HG02588 (cell line): ENCODE results near the gene ABCA7.
"Not testable (repeated sequence)": the region's sequence is repeated elsewhere in the genome, so short reads cannot be mapped to it uniquely, and the experiment has no call there.

Experiments
- ATAC-seq: cut with Tn5 transposase; IDR thresholded peaks from one replicate; pipeline ENCODE4 v1.9.1; 2021; ENCODE audit warnings: mild to moderate bottlenecking, moderate library complexity; ENCODE audit not compliant: unreplicated experiment

The ABCA7 gene

DNA sequence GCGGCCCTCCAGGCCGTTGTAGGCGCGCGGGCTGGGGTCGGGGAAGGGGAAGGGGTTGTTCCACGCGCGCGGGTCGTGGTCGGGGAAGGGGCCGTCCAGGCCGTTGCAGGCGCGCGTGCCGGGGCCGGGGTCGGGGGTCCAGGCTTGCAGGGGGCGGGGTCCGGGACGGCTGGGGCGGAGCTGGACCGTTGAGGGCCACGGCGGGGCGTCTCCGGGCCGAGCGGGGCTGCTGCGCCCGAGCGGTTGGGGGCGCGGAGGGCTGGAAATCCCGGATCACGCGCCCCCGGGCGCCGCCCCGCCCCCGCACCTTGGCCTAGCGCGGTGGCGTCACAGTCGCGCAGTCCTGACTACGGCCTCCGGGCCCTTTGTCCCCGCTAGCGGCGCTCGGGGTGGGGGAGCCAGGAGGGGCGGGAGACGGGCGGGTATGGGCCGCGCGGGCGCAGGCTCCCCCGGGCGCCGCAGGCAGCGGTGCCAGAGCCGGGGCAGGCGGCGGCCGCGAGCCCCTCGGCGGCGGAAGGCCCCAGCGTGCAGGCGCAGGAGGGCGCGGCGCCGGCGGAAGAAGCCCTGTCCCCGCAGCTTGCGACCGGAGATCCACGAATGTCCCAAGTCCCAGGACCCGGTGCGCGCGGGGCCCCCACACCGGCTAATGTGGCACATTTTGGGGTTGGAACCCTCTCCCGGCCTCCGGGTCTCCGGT, 64.6 kb downstream of the ABCA7 start:
- peak; percentile 29 for ATAC-seq

DNA sequence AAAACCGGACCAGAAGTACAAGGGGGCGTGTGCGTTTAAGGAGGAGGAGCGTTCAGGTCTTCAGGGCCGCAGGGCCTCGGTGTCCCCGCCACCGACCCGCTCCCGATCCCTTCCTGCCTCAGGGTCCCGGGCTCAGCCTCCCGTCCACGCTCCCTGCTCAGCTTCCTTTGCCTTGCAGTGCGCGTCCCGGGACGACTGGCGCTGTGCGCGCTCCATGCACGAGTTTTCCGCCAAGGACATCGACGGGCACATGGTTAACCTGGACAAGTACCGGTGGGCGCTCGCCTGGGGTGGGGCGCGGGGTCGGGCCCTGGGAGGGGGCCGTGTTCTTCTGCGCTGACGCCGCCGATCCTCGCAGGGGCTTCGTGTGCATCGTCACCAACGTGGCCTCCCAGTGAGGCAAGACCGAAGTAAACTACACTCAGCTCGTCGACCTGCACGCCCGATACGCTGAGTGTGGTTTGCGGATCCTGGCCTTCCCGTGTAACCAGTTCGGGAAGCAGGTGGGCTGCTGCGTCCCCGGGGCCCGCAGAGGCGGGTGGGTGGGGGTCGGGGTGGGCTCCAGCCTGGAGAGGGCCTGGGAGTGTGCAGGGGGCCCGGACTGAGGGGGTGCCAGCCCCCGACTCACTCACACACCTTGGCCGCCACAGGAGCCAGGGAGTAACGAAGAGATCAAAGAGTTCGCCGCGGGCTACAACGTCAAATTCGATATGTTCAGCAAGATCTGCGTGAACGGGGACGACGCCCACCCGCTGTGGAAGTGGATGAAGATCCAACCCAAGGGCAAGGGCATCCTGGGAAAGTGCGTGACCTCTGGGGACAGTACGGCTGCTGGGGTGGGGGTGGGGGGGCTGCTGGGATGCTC, 65.3 kb downstream of the ABCA7 start:
- ATAC-seq, result no peak

DNA sequence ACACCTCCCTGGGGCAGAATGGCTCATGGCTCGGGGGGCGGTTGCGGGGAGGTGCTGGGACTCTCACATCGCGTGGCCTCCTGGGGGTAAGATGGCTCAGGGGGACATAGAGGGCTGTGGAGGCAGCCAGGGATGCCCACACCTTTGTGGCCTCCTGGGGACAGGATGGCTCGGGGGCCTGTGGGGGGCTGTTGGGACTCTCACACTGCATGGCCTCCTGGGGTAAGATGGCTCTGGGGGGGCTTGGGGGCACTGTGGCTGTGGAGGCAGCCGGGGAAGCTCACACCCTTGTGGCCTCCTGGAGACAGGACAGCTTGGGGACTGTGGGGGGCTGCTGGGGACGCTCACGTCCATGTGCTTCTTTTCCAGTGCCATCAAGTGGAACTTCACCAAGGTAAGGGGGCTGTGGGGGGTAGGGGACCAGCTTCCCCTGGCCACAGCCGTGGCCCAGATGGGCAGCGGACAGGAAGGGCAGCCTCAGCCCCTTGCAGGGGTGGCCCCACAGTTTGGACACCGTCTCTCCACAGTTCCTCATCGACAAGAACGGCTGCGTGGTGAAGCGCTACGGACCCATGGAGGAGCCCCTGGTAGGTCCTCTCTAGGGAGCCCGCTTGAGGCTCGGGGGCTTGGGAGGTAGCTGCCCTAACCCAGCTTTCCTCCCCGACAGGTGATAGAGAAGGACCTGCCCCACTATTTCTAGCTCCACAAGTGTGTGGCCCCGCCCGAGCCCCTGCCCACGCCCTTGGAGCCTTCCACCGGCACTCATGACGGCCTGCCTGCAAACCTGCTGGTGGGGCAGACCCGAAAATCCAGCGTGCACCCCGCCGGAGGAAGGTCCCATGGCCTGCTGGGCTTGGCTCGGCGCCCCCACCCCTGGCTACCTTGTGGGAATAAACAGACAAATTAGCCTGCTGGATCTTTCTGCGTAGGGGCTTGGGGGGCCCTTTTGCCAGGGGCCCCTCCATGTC, 66.2 kb downstream of the ABCA7 start:
- no peak for ATAC-seq

DNA sequence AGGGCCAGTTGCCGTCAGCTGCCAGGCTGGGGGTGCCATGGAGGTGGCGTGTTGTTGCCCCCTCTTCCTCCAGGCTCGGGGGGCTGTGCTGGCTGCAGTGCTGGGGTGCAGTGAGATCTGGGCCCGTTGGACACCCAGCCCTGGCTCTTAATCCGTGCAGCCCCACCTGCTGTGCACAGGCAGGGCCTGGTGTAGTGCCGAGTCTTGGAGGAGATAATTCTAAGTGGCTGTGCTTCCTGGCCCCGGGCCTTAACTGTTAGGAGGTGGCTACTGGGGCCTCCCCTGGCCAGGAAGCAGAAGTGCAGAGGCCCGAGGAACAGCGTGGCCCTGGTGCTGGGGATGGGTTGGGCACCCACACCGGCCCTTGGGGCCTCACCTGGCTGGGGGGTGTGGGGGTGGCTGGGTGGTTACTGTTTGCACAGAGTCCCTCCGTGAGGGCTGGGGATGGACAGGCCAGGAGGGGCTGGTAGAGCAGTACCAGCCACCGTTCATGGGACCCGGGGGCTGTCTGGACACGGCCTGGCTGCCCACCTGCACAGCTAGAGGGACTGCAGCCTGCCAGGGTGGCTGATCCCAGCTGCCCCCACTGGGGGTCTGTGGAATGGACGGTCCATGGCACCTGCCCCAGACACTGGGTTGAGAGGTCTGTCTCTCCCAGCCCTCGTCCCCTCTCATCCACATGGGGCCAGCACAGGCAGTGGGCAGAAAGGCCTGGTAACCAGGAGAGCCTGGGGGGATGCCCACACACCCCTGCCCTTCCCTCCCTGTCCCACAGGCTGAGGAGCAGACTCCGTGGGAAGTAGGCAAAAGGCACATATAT, 67.1 kb downstream of the ABCA7 start:
- ATAC-seq, result no peak

DNA sequence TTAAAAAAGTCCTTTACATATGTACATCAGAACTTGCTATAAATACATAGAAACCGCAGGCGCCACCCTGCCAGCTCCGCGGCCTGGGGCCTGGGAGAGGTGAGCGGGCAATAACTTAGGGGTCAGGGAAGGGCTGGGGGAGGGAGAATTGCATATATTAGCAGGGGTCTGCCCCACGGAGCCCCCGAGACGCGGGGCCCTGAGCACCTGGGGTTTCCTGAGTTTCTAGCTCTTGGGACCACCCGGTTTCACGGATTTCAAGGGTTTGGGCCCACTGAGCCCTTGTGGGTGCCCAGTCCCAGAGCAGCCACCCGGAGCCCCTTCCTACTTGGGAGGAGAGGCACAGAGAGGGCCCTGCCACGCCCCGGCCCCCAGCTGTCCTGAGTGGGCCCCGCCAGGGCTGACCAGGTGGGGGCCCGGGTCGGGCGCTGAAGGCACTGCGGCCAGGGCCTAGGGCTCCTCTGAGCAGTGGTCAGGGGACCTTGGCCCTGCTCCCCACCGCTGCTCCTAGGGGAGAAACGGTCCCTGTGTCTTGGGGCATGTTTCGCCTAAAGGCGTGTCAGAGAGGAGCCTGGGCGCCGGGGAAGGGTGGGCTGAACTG, 67.9 kb downstream of the ABCA7 start:
- ATAC-seq, result no peak

DNA sequence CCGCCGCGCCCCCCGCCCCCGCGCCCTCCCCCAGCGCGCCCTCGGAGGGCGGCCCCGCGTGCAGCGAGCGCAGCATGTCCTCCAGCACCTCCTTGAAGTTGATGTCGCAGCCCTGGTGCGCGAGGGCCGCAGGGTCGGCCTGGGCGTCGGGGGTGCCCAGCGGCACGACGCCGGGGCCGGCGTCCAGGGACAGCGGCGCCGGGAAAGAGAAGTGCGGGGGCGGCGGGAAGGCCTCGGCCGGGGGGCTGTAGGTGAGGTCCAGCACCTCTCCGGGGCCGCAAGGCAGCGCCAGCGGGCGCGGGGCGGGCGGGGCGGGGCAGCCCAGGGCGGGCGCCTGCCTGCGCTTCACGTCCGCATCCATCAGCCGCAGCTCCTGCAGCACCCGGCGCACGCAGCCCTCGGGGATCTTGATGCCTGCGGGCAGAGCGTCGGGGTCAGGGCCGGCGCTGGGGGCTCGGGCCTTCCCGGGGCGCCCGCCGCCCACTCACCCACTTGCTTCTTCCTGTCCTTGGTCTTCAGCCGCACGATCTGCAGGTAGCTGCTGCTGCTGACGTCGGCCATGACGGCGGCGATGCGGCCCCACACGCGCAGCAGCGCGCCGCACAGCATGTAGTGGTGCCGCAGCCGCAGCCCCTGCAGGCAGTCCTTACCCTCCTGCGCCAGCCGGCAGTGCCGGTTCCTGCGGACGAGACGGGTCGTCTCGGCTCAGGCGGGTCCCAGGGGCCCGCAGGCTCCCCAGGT, 68.6 kb downstream of the ABCA7 start:
- ATAC-seq, result no peak

DNA sequence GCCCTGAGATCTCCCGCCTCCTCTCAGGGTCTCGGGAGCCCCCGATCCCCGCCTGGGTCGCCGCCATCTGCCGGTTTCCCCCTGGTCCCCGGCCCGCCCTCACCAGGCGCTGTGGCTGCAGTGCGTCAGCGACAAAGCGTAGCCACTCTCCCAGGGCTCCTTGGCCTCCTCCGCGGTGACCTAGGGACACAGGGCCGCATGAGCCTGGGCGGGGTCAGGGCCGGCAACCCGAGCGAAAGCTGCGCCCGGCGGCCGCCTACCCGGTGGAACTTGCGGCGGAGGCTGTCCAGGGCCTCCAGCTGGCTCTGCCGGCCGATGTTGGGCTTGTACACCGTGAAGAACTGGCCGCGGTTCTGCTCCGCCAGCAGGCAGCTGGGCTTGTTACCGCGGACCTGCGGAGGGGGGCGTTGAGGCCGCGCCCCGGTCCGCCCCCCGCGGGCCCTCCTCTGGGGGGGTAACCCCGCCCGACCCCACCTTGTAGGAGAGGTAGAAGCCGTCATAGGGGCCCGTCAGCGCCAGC, 69.2 kb downstream of the ABCA7 start:
- no peak for ATAC-seq

DNA sequence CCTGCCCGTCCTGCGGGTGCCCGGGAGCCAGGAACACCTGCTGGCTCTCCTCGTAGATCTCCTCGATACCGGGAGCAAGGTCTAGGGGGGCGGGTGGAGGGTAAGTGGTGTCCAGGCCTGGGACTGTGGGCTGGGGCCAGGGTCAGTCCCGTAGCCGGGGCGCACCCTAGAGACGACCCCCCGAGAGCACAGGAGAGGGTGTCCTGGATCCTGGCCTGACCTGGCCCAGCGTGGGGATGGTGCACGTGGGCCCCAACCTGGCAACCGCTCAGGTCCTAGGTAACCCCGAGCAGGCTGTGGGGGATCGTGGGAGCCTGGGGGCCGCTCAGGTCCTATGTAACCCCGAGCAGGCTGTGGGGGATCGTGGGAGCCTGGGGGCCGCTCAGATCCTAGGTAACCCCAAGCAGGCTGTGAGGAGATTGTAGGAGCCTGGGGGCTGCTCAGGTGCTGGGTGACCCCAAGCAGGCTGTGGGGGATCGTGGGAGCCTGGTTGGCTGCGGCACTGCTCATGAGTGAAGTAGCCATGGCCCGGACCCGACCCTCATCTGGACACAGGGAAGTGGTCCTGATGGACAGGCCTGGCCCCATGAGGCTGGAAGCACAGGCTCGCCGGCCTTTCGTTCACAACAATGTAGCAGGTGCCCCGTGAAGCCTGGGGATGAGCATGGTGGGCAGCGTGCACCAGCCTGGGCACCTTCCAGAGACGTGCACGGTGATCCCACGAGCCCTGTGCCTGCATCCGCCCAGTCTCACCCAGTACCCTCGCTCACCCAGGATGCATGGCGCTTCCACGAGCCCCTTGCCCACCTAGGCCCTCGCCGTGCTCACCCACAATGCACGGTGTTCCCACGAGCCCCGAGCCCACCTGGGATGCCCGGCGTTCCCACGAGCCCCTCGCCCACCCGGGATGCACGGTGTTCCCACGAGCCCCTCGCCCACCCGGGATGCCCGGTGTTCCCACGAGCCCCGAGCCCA, 70.1 kb downstream of the ABCA7 start:
- ATAC-seq, result no peak

DNA sequence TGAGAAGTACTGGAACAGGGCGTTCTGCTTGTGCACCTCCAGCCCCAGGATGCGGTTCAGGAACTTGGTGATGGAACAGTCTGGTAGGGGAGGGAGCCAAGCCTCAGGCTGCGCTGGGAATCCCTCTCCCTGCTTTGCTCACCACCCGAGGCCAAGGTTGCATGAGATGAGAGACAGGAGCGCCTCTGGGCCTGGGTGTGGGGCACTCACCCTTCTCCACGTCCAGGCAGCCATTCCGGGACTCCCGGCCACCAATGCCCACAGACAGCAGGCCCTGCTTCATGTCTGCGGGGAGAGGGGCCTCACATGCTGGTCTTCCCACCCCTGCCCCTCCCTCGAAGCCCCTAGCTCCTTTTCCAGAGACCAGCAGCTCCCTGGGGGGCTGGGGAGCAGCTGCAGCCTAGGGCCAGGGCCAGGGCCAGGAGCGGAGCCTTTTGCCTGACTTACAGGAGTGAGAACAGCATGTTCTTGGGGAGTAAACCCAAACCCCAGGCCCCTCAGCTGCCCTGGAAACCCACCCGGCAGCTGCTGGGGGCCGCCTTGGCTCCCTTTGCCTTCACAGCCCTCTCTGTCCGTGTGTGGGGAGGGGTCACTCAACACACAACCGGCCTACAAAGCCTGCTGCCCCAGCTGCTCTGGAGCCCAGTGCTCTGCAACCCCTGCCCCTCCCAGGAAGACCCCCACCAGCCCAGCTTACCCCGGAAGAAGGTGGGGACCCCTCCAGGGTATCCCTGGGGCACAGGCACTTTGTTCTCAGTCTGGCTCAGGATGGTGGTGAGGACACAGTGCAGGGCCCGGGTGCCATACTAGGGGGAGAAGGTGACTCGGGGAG, 71.1 kb downstream of the ABCA7 start:
- no peak for ATAC-seq

DNA sequence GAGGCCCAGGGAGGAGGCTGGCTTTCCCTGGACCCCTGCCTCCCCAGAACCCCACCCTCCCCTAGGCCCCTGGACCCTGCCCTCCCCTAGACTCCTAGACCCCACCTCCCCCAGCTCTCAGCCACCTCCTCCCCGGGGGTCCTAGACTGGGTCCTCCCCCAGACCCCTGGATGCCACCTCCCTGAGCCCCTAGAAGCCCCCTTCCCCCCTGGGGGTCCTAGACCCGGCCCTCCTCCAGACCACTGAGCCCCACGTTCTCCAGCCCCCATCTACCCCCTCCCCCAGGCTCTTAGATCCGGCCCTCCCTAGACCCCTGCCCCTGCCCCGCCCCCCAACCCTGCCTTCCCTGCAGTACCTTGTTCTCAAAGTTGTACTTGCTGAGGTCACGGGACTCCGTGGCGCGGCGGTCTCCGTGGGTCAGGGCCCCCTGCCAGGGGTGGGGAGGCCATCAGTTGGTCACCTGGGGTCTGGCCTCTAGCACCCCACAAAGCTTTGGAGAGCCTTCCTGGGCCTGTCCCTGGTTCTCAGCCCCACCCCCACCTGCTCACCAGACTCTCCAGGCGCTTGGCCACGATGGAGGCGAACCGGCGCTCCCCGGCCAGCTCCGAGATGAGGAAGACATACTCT, 71.8 kb downstream of the ABCA7 start:
- ATAC-seq, result no peak

DNA sequence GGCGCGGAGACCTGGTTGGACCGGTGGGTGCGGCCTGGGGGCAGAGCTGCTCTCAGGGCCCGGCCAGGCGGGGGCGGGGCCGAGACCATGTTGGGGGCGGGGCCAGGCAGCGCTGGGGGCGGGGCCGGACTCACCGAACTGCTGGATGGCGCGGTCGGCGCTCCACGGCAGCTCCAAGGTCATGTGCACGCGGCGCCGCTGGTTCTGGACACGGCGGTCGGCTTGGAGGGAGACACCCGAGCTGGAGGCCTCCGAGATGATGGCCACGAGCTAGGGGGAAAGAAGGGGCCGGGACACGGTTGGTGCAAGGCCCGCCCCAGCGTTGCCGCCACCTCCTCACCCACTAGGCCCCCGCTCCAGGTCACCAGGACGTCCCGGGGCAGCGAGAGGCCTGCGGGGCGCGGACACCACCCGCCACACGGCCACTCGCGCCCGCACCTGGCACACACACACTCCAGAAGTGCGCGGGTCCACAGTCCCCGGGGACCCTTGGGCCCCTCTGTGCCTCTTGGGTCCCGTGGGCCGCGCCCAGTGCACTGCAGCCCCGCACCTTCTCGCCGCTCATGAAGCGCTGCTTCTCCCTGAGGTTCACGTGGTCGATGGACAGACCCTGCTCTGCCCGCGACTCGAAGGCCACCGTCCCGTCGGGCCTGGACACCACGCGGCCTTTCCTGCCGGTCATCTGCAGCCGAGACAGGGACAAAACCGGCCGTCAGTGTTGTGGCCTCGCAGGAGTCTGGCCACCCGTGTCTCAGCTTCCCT, 72.5 kb downstream of the ABCA7 start:
- ATAC-seq, result no peak

DNA sequence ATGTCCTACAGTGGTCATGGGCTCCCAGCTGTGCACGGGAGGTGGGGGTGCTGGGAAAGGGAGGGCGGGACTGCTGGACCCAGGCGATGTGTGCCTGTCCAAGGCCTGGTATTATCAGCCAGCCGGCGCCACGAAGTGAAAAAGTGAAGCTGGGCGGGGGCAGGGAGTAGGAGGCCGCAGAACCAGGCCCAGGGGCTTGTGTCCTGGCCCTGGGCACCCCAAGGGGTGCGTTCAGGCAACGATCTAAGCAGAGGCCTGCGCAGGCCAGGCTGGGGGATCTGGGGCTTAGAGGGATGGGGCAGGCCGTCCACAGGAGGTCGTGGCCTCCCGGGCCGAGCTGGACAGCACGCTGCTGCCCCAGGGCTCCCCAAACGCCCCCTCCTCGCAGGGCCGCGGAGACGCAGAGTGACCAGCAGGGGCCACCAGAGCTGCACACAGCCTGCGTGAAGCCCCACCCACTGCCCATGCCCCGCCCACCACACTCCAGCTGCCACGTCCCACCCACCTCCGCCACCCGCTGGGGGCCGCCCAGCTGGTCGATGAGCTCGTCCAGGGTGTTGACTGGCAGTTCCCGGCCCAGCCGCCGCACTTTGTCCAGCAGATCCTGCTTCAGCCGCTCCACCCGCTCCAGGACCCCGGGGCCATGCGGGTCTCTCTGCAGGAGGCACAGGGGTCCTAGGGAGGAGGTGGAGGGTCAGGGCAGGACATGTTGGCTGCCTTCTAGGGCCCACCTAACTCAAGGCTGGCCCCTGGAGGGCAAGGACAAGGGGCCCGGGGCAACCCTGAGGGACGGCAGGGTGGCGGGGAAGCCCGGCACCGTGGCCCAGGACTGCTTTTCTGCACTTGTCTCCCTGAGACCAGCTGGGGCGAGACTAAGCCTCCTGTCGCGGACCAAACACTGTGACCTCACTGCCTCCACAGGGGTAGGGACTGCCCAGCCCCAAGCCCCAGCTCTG, 73.4 kb downstream of the ABCA7 start:
- ATAC-seq, result no peak

DNA sequence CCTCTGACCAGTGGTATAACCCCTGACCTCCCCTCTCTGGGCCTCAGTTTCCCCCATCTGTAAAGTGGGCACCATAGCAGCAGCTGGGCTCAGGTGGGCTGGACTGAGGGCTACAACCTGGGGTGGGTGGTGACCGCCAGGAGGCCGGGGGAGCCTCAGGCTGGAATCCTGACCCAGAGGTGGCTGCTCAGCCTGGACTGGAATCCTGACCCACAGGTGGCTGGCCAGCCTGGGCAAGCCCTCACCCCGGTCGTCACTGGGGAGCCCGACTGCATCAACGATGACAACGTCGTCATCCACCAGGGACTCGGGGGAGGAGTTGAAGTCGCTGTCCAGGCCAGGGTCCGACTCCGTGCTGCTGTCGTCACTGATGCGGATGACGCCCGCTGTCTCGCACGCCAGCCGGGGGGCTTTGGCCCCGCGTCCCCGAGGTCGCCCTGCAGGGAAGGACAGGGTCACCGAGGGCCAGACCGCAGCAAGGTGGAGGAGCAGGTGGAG, 74.1 kb downstream of the ABCA7 start:
- ATAC-seq, result no peak

DNA sequence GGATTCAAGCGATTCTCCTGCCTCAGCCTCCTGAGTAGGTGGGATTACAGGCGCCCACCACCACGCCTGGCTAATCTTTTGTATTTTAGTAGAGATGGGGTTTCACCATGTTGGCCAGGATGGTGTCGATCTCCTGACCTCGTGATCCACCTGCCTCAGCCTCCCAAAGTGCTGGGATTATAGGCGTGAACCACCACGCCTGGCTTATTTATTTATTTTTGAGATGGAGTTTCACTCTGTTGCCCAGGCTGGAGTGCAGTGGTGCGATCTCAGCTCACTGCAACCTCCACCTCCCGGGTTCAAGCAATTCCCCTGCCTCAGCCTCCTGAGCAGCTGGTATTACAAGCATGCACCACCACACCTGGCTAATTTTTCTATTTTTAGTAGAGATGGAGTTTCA, 74.8 kb downstream of the ABCA7 start:
- ATAC-seq, result not testable (repeated sequence)
